GM18868 (cell line): ENCODE measurements around the gene PDGFRB.

ENCODE experiments used
- ATAC-seq: cut with Tn5 transposase; IDR thresholded peaks from one replicate; pipeline ENCODE4 v1.9.1; 2021; ENCODE audit warnings: mild to moderate bottlenecking, moderate library complexity; ENCODE audit not compliant: unreplicated experiment

The PDGFRB gene

DNA sequence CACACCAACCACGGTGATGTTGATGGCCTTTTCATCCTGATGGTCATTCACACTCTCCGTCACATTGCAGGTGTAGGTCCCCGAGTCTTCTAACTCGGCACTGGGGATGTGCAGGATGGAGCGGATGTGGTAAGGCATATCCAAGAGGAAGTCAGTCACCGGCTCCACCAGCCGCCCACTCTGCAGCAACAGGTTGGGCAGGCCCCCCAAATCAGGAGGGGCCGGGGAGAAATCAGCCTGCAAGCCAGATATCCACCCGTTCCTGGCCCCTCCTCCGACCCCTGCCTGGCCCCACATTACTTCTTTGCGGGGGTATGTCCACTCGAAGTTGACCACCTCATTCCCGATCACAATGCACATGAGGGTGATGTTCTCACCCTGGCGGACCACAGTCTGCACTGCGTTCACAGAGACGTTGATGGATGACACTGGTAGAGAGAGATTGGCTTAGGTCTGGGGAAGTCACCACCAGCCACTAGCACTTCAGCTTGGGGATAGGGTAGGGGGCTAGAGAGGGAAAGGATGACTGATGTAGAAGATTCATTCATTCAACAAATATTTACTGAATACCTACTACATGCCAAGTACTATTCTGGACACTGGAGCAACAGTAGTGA lies 22.0 kb downstream of the PDGFRB start:
- ATAC-seq: no peak

DNA sequence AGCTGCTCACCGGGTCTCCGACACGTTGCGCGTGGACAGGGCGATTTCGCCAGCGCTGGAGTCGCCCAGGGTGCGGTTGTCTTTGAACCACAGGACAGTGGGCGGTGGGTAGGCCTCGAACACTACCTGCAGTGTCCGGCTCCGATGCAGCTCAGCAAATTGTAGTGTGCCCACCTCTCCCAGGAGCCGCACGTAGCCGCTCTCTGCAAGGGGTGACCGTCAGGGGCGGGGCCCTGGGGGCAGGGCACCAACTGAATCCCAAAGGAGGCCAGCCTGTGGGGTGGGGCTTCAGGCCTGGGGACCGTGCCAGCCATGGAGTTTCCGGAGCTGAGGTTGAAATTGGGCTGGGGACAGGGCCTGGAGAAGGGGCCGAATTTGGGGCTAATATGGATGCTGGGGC lies 22.9 kb downstream of the PDGFRB start:
- no peak for ATAC-seq

DNA sequence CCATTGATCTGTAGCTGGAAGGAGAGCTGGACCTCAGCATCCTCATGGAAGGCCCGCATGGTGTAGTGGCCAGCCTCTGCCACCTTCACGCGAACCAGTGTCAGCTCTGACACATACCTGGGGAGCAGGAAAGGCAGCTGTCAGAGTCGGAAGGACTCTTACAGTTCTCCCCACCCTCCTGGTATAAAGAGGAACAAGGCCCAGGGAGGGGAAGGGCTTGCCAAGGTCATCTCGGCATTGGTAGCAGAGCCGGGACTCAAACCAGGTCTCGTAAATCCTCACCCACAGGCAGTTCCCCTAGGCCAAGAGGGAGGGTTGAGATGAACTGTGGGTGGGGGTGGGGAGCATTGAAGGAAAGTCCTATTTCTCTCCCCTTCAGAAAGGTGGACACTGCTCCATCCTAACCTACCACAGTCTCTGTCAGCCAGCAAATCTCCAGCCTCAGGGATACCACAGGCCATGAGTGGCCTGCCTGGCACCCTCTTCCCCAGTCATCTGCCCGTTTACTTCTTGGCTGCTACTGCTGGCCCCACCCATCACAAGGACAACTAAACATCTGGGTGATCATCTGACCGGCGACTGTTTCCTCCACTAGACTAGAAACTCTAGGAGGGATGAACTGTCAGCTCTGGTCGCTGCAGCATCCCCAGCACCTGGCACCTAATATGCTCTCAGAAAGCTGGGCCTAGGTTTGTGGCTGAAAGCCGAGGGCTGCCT lies 23.5 kb downstream of the PDGFRB start:
- ATAC-seq: no peak

DNA sequence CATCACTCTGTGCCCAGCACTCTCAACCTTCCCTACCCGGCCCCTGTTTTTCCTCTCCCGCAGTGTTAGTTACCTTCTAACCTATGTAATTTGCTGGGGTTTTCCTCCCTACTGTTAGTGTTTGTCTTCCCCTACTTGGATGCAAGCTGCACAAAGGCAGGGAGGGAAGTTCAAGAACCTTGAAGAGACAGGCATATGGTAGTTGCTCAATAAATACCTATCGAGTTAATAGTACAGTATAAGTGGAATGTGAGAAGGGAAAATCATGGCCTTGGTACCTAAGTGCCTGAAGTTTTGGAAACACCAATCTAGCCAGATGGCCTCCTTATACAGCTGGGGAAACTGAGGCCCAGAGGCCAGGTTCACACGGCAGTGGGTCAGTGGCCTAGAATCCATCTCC lies 24.2 kb downstream of the PDGFRB start:
- no peak for ATAC-seq

DNA sequence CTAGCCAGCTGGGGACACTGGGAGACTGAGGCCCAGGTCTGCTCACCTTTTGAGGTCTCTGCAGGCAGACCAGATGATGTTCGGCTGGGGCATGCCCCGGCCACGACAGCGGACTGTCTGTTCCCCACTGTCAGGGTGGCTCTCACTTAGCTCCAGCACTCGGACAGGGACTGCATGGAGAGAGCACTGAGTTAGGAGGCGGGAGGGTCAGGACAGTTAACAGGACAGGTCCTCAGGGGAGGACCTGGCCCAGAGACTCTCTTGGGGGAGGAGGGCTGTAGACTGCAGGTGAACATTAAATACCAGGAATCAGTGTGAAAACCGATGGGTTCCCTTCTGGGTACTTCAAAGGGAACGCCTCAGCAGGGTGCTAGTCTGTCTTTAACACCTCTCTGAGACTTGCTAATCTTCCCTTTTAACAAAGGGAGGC lies 25.1 kb downstream of the PDGFRB start:
- ATAC-seq: no peak

DNA sequence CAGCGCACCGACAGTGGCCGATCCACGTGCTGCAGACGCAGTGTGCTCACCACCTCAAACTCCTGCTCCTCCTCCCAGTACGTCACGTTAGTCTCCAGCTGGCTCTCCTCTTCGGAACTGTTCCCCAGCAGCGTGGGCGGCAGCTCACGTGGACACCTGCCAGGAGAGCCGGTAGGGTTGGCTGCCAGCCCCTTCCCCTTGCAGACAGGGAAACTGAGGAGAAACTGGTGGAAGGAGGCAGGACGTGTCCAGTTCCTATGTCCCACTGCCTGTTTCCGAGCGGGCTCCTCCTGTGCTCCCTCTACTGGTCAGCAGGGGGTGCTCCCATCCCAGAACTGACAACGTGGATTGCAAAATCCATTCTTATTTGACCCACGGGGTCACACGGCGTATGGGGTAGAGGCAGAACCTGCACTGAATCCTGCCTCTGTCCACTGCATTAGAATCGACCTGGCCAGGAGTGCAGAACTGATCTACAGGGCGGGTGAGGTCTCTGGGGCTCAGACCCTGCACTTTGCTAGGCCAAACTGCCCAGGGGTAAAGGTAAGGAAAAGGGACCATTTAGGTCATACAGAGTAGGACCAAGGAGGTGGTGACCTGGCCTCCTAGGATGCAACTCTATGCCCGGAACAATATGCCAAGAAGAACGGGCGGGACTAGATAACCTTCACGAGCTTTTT lies 25.7 kb downstream of the PDGFRB start:
- ATAC-seq: peak; percentile 61

DNA sequence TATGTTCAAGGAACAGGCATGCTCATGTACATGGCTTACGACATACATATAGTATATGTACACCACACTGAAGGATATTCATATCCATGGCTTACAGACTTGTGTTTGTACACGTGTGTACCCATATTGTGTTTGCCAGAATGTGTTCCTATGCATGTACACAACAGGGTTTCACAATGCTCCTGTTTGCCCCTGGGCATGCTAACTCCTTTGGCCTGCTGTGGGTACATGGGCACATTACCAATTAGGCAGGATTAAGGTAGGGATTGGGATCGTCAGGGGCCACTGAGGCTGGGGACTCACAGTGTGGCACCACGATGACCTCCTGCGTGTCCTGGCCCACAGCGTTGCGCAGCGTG lies 26.2 kb downstream of the PDGFRB start:
- no peak for ATAC-seq

DNA sequence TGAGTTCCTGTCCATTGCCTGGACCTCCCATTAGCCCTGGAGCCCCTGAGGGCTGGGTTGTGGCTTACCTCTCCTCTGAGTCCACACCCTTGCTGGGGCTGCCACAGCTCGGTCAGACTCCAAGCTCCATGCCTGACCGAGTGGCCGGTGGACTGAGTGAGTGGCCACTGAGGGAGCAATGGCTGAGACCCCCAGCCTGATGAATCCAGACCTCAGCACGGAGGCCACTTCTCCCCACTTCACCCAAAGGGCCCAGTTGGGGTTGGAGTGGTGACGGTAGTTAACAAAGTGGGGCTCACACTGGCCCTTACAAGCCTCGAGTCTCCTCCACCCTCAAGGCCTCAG lies 28.8 kb downstream of the PDGFRB start:
- no peak for ATAC-seq

DNA sequence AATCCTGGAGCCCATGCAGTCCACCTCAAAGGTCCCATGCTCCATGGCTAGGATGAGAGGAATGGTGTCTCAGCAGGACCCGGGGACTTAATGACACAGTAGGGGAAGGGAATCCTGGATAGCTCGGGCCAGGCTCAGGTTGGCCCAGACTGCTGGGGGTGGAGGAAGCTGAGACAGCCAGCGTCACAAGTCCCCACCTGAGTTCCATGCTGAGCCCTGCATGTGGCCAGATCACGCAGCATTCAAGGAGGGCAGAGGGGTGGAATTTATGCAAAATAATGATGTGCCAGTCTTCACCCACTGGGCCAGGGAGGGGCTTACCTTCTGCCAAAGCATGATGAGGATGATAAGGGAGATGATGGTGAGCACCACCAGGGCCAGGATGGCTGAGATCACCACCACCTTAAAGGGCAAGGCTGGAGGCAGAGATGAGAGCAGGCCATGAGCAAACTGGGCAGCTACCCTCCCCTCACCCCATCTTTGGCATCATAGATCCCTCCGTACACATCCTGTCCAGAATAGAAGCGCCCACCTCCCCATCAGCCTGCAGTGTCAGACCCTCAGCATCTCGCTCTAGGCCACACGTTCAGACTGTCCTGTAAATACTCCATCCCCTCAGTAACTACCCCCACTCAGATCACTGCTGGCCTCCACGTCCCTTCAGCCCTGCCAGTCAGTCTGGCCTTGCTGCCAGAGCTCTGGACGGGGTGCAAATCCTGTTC lies 29.3 kb downstream of the PDGFRB start:
- no peak for ATAC-seq

DNA sequence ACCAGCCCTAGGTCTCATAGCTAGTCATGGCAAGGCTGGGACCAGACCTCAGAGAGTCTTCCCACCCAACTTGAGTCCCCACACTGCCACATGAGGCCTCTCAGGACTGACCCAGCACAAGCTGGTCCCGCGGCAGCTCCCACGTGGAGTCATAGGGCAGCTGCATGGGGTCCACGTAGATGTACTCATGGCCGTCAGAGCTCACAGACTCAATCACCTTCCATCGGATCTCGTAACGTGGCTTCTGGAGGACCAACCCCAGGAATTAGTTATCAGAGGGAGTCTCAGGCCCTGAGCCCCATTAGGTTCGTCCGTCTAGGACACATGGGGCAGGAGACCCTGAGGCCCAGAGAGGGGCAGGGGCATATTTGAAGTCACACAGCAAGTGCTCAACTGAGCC lies 30.3 kb downstream of the PDGFRB start:
- no peak for ATAC-seq

DNA sequence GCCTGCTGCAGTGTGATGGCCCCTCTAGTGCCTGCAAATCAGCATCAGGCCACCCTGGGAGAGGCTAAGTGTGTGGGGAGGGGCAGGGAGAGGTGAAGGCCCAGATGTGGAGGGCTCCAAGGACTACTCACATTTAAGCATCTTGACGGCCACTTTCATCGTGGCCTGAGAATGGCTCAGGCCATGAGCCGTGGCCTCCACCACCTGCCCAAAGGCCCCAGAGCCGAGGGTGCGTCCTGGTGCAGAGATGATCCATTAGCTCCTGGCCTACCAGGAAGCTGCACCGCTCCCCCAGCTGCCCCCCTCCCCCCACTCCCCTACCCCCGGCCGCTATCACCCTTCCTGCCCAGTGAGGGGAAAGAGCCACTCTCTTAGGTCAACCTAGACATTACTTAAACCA lies 31.0 kb downstream of the PDGFRB start:
- no peak for ATAC-seq

DNA sequence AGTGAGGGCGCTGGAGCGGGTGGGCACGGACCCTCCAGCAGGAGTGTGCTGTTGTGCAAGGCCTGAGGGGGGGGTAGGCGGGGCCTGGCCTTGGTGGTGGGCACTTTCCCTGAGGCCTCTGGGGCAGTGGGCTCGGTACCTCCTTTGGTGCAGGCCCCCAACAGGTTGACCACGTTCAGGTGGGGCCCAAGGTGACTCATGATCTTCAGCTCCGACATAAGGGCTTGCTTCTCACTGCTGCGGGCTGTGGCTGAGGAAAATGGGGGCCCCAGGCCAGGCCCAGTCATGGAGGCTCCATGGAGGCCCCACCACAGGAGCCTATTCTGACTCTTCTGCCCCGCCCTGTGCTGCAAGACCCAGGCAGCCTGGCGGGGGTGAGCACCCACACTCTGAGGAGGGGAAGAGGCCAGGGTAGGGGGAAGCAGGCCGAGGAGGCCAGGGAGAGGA lies 31.5 kb downstream of the PDGFRB start:
- no peak for ATAC-seq

DNA sequence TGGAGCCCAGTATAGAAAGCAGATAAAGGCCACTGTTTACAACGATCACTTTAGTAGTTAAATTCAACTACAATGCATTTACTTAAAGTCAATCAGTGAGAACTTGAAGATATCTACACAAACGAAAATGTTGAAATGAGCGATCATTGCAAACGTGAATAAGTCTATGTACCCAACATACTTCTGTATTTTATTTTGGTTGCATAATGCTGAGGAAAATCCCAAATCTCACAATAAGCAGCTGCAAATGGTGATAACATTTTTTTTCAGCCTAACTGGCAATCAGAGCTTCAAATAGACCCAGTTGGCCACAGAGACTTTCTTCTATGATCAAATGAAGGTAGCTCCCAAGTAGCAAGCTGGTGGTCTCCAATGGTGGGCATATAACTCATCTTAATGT lies 32.1 kb downstream of the PDGFRB start:
- no peak for ATAC-seq

DNA sequence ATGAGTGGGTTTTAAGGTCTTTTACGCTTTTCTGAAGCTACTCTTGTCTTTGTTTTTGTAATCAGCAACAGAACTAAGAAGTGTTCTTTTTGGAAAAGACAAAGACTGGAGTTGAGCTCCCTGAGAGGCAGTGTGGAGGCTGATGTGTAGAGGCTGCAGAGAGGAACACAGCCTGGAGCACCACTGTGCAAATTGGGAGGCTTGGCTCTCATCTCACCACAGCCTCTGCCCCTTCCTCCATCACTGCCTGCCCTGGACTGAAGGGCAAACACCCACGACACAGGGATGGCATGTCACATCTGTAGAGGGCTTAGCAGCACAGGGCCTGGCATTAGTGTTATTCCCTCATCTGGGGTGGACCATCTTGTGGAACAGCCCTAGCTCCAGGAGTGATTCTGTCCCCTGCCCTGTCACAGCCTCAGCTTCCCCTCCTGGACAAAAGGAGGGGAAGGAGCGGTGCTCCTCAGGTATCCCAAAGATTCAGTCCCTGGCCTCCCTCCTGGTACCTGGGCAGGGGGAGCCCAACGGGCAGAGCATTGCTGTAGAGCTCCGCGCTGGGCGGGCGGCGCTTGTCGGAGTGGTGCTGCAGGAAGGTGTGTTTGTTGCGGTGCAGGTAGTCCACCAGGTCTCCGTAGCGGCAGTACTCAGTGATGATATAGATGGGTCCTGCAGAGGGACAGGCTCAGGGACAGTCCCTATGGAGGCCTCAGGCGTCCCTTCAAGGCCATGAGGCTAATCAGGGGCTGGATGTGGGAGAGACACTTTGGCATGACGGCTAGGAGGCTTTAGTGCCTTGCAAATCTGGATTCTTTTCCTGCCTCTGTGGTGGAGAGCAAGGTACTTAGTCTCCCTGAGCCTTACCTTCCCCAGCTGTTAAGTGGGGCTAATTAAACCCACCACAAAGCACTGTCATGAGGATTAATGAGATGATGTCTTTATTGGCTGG lies 32.8 kb downstream of the PDGFRB start:
- no peak for ATAC-seq

DNA sequence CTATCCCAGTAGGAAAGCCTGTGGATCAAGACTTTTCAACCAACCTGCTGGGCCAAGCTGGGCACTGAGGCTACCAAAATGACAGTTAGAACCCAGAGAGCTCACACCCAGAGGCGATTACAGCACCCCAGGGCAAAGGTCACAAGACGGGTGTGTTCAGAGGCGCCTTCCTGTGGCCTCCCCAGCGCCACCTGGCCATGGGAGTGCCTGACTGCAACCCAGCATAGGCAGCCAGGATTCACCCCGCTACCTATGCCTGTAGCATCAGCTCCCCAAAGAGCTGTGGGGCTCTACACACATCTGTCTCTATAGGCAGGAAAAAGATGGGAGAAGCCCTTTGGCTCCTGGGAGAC lies 33.5 kb downstream of the PDGFRB start:
- no peak for ATAC-seq

DNA sequence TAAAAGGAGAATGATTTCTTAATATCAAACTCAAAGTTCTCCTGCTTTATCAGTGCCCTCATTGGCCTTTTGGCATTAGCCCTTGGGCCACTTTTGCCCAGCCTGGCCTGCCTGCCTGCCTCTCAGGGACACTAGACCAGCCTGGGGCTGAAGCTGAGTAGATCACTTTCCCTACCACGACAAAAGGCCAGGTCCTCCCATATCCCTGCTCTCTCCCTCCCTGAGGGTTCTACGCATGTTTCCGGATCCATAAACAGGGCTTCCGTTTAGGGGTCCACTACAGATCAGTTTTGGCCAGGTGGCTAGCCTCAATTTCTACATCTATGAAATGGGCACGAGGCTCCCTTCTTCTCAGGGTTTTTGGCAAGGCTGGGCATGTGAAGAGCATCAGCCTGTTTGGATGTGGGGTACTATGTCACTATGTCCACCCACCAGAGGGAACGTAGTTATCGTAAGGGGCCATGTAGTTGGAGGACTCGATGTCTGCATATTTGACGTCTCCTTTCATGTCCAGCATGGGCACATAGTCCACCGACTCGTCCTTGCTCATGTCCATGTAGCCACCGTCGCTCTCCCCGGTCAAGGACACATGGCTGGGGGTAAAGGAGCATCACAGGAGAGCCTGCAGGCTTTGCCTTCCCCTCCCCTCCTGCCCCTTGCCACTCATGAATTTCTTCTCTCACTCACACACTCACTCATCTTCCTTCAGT lies 34.0 kb downstream of the PDGFRB start:
- ATAC-seq: no peak

DNA sequence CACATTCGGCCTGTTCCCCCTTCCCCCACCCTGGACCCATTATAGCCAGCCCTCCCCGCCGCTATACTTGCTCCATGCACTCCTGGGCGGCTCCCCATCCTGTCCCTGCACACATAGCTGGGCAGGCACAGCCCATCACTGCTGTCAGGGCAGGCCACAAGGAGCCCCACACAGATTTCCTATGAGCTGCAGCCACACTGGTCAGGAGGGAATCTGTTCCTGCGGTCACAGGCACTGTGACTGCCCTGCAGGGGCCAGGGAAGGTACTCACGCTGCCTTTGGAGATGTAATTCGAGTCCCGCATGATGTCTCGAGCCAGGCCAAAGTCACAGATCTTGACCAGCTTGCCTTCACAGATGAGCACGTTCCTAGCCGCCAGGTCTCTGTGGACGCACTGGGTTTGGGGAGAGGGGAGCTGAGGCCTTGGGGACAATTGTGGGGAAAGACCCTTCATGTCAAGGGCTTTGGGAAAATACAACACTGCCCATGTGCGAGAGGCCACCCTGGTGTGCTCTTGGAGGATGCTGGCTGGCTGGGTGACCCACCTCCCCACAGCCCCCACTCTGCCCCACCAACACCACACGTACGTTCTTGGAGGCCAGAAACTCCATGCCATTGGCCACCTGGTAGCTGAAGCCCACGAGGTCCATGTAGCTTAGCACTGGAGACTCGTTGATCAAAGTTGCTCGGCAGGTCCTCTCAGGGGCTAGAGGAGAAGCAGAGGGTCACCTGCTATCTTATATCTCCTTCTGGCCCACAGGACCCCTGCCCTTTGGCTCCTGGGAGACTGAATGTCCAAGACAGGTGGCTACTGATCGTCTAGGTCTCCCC lies 34.8 kb downstream of the PDGFRB start:
- ATAC-seq: no peak

DNA sequence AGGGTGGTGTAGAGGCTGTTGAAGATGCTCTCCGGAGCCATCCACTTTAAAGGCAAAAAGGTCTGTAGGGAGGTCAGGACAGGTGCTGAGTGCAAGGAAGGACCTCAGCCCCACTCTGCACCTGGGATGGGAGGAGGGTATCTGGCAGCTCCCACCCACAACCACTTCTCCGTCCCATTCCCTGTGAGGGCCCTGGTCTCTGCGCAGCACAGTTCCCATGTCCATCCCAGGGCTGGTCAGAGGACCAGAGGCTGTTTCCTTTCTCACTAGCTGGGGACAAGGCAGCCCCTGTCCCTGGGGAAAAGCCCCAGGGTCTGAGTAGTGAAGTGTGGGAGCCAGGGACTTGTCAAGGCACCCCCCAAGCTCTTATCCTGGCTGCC lies 35.6 kb downstream of the PDGFRB start:
- ATAC-seq: no peak

DNA sequence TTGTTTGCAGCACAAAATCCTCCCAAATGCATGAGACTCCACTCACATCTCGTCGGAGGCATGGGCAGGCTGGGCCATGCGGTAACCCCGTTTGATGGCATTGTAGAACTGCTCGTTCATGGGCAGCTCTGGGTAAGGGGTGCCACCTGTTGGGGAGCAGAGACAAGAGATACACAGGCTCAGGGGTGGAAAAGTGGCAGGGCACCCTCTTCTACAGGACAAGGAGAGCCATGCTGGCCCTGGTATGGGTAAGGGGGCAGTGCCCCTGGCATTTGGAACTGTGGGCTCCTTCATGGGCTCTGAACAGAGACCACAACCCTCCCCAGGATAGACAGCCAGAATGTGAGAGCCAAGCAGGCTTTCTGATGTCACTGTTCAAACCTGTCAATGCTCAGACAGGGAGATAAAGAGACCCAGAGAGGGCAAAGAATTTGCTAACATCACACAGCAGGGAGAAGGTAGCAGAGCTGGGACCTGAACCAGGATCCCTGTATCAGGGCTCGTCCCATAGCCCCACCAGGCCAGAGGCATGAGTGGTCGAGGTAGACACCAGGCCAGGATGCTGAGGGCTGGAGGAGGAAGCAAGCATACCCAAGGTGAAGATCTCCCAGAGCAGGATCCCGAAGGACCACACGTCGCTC lies 36.1 kb downstream of the PDGFRB start:
- no peak for ATAC-seq
